HepG2 (cell line): ENCODE results near the gene ZNF625. TPM values are rescaled to one million over a fixed set of nuclear protein-coding genes. Genes with fewer than 3 reads are reported as not detected.
A peak's percentile ranks its signal among the peaks of the same experiment; 100 is the strongest.

ENCODE experiments used
- CAMTA2 ChIP-seq: sonication (generic); formaldehyde crosslinking; IDR thresholded peaks from 2 replicates; pipeline ENCODE4 v1.4.0; 2020; ENCODE audit warnings: mild to moderate bottlenecking, missing genetic modification reagents, borderline replicate concordance
- CENPT ChIP-seq: sonication (generic); formaldehyde crosslinking; IDR thresholded peaks from 2 replicates; pipeline ENCODE4 v1.8.0; 2022; ENCODE audit warnings: low read depth, mild to moderate bottlenecking, moderate library complexity, missing genetic modification reagents
- EZH2 ChIP-seq: conservative IDR thresholded peaks from 2 replicates; pipeline ENCODE4 v1.6.1; 2012; ENCODE audit warnings: mild to moderate bottlenecking, low read depth, low read length, moderate library complexity
- FOSL2 ChIP-seq: sonication (generic); formaldehyde crosslinking; IDR thresholded peaks from 2 replicates; pipeline ENCODE4 v1.4.0; 2020; ENCODE audit warnings: missing genetic modification reagents
- GFI1 ChIP-seq: sonication (generic); formaldehyde crosslinking; IDR thresholded peaks from 2 replicates; pipeline ENCODE4 v1.5.0; 2020; ENCODE audit warnings: missing genetic modification reagents, mild to moderate bottlenecking, borderline replicate concordance
- KDM4B ChIP-seq: sonication (generic); formaldehyde crosslinking; IDR thresholded peaks from 2 replicates; pipeline ENCODE4 v1.4.0; 2020; ENCODE audit warnings: missing genetic modification reagents
- MBNL3 ChIP-seq: fragments of 250-450 bp; sonication (Bioruptor Pico); conservative IDR thresholded peaks from 2 replicates; pipeline ENCODE4 v1.8.0; 2022; ENCODE audit warnings: mild to moderate bottlenecking, inconsistent platforms
- MXD4 ChIP-seq: IDR thresholded peaks from 2 replicates; pipeline ENCODE4 v1.6.1; 2016; ENCODE audit warnings: mild to moderate bottlenecking, missing biosample characterization, missing genetic modification reagents
- NFKB2 ChIP-seq: sonication (generic); formaldehyde crosslinking; IDR thresholded peaks from 2 replicates; pipeline ENCODE4 v1.4.0; 2020; ENCODE audit warnings: missing genetic modification reagents, borderline replicate concordance
- NR2F2 ChIP-seq: IDR thresholded peaks from 2 replicates; pipeline ENCODE4 v1.6.1; 2012; ENCODE audit warnings: low read depth, inconsistent platforms, borderline replicate concordance
- RBM22 ChIP-seq: fragments of 200-400 bp; formaldehyde crosslinking; optimal IDR thresholded peaks from 2 replicates; pipeline ENCODE3; 2017; ENCODE audit warnings: mild to moderate bottlenecking, low read length, moderate library complexity
- RCOR2 ChIP-seq: IDR thresholded peaks from 2 replicates; pipeline ENCODE4 v1.6.1; 2016; ENCODE audit warnings: missing biosample characterization, missing genetic modification reagents
- RFX5 ChIP-seq: IDR thresholded peaks from 2 replicates; pipeline ENCODE4 v1.6.1; 2011; ENCODE audit warnings: low read depth, low read length, improper control_type of control experiment
- TAF15 ChIP-seq: fragments of 200-400 bp; formaldehyde crosslinking; IDR thresholded peaks from one replicate; pipeline ENCODE4 v1.6.1; 2018; ENCODE audit warnings: mild to moderate bottlenecking, low read depth, low read length; ENCODE audit not compliant: poor library complexity, severe bottlenecking
- TARDBP ChIP-seq: sonication (generic); formaldehyde crosslinking; IDR thresholded peaks from 2 replicates; pipeline ENCODE4 v1.8.0; 2022; ENCODE audit warnings: mild to moderate bottlenecking, missing genetic modification reagents
- TCF7L2 ChIP-seq: IDR thresholded peaks from 2 replicates; pipeline ENCODE4 v1.6.1; 2011; ENCODE audit warnings: mild to moderate bottlenecking, low read depth, low read length, moderate library complexity
- TRIM24 ChIP-seq: sonication (generic); formaldehyde crosslinking; IDR thresholded peaks from 2 replicates; pipeline ENCODE4 v1.8.0; 2022; ENCODE audit warnings: mild to moderate bottlenecking, missing genetic modification reagents
- TSC22D2 ChIP-seq: sonication (generic); formaldehyde crosslinking; IDR thresholded peaks from 2 replicates; pipeline ENCODE4 v1.5.1; 2020; ENCODE audit warnings: missing genetic modification reagents, mild to moderate bottlenecking, borderline replicate concordance
- YY1 ChIP-seq: IDR thresholded peaks from 2 replicates; pipeline ENCODE4 v1.6.1; 2011; ENCODE audit warnings: low read length, low read depth, moderate library complexity, mild to moderate bottlenecking; ENCODE audit not compliant: insufficient read depth, insufficient replicate concordance
- ZNF180 ChIP-seq: sonication (generic); formaldehyde crosslinking; IDR thresholded peaks from 2 replicates; pipeline ENCODE4 v1.4.0; 2020; ENCODE audit warnings: low read depth, missing genetic modification reagents, borderline replicate concordance
- ZNF274 ChIP-seq: sonication (generic); formaldehyde crosslinking; IDR thresholded peaks from 2 replicates; pipeline ENCODE4 v1.5.1; 2020; ENCODE audit warnings: mild to moderate bottlenecking, missing genetic modification reagents
- ZNF44 ChIP-seq: sonication (generic); formaldehyde crosslinking; IDR thresholded peaks from 2 replicates; pipeline ENCODE4 v1.5.1; 2020; ENCODE audit warnings: mild to moderate bottlenecking, missing genetic modification reagents
- ZNF530 ChIP-seq: sonication (generic); formaldehyde crosslinking; IDR thresholded peaks from 2 replicates; pipeline ENCODE4 v1.5.0; 2020; ENCODE audit warnings: low read depth, mild to moderate bottlenecking, missing genetic modification reagents
- ZNF569 ChIP-seq: sonication (generic); formaldehyde crosslinking; IDR thresholded peaks from 2 replicates; pipeline ENCODE4 v1.5.0; 2020; ENCODE audit warnings: mild to moderate bottlenecking, missing genetic modification reagents, moderate library complexity, borderline replicate concordance
- ZNF572 ChIP-seq: sonication (generic); formaldehyde crosslinking; IDR thresholded peaks from 2 replicates; pipeline ENCODE4 v1.5.1; 2020; ENCODE audit warnings: mild to moderate bottlenecking, missing genetic modification reagents
- ZNF615 ChIP-seq: sonication (generic); formaldehyde crosslinking; IDR thresholded peaks from 2 replicates; pipeline ENCODE4 v1.5.0; 2020; ENCODE audit warnings: mild to moderate bottlenecking, missing genetic modification reagents, borderline replicate concordance
- polyA plus RNA-seq, 8 experiments: library from polyadenylated mRNA; depleted of rRNA in 3 of 8; stranded (reverse) in 7 of 8; unstranded in 1 of 8; fragments of >200 nt; fragmentation: Illumina TruSeq in 4 of 8; extraction: Trizol in 4 of 8; gene quantifications; 2 replicates each; pipeline versions ENCODE4 v1.2.1 to v1.2.3, GENCODE V29; 2011 to 2016; ENCODE audit warnings: low read depth in 4 of 8, missing spikeins in 1 of 8, mixed read lengths in 1 of 8; ENCODE audit not compliant: insufficient read depth in 1 of 8
- total RNA-seq, 5 experiments: library from RNA; depleted of rRNA; stranded (reverse); fragments of >200 nt; fragmentation: Illumina TruSeq; extraction: Trizol; gene quantifications; 2 replicates each; pipeline ENCODE4 v1.2.3, GENCODE V29; 2016; ENCODE audit warnings: low read depth in 1 of 5
- TF ChIP-seq, protein P1 (sequence below): sonication (generic); formaldehyde crosslinking; IDR thresholded peaks from 2 replicates; pipeline ENCODE4 v1.8.0; 2022; ENCODE audit warnings: mild to moderate bottlenecking, missing genetic modification reagents; ENCODE audit not compliant: insufficient replicate concordance
- TF ChIP-seq, protein P2 (sequence below): sonication (generic); formaldehyde crosslinking; IDR thresholded peaks from 2 replicates; pipeline ENCODE4 v1.5.1; 2020; ENCODE audit warnings: mild to moderate bottlenecking, moderate library complexity, missing genetic modification reagents

ZNF625 gene
- total and polyA plus RNA-seq, 2 of the 13 experiments (the other 11 are each of a cell fraction or from before 2014, with no cell fraction given) = 1.7 to 12.2 TPM

DNA sequence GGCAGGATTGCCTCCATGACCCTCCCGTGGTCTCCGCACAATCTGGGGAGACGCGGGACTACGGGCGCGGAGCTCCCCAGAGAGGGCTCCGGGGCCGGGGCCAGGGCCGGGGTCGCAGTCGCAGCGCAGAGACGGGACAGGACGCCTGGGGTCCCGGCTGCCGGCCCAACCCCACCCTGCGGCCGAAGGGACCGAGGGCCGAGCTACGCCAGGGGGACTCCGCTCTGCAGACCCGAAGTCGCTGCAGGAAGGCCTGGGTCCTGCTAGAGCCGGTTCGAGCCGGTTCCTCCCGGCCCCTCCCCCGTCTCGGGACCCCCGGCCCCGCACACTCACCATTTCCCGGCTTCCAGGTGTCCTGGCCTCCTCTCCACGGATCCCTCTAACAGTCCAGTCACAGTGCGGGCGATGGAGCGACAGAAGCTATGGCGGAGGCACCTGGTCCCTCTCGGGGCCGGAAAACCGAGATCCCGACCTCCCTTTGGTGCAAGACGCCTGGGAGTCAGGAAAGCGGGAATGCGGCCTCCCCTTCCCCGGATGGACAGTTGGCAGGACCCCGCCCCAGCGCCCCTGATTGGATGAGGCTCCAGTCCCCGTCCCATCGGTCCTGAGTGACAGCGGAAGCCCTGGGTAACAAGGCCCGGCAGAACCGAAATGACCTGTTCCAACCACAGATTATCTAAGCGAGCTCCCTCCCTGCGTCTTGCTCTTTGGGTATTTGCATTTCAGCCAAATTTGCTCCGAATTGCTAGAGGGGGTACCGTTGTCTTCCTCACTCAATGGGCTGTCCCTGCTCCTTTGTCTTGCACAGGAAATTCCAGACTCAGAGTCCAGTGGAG is at the start of gene ZNF625 (continued):
- TF ChIP-seq RBM22 = no peak
- TF ChIP-seq CENPT (CRISPR knock-in tag) = no peak; the same call in 1 of the 2 replicates
- no peak for TF ChIP-seq KDM4B (CRISPR knock-in tag)
- peak; percentile 37; the same call in 1 of the 2 replicates for TF ChIP-seq FOSL2 (CRISPR knock-in tag)
- no peak for TF ChIP-seq RFX5
- peak; percentile 32; the same call in 1 of the 2 replicates for TF ChIP-seq MXD4 (CRISPR knock-in tag)
- no peak for TF ChIP-seq TARDBP
- TF ChIP-seq, protein P1, sequence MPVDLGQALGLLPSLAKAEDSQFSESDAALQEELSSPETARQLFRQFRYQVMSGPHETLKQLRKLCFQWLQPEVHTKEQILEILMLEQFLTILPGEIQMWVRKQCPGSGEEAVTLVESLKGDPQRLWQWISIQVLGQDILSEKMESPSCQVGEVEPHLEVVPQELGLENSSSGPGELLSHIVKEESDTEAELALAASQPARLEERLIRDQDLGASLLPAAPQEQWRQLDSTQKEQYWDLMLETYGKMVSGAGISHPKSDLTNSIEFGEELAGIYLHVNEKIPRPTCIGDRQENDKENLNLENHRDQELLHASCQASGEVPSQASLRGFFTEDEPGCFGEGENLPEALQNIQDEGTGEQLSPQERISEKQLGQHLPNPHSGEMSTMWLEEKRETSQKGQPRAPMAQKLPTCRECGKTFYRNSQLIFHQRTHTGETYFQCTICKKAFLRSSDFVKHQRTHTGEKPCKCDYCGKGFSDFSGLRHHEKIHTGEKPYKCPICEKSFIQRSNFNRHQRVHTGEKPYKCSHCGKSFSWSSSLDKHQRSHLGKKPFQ (CRISPR knock-in tag) = no peak
- peak; percentile 45; the same call in 1 of the 2 replicates for TF ChIP-seq CAMTA2 (CRISPR knock-in tag)
- no peak for TF ChIP-seq ZNF572 (CRISPR knock-in tag)
- TF ChIP-seq, protein P2, sequence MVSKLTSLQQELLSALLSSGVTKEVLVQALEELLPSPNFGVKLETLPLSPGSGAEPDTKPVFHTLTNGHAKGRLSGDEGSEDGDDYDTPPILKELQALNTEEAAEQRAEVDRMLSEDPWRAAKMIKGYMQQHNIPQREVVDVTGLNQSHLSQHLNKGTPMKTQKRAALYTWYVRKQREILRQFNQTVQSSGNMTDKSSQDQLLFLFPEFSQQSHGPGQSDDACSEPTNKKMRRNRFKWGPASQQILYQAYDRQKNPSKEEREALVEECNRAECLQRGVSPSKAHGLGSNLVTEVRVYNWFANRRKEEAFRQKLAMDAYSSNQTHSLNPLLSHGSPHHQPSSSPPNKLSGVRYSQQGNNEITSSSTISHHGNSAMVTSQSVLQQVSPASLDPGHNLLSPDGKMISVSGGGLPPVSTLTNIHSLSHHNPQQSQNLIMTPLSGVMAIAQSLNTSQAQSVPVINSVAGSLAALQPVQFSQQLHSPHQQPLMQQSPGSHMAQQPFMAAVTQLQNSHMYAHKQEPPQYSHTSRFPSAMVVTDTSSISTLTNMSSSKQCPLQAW (CRISPR knock-in tag) = peak; percentile 69
- TF ChIP-seq TSC22D2 (CRISPR knock-in tag) = no peak
- peak; percentile 69 for TF ChIP-seq YY1
- TF ChIP-seq RCOR2 (CRISPR knock-in tag) = no peak
- TF ChIP-seq ZNF274 (CRISPR knock-in tag) = peak; percentile 72; the same call in 1 of the 2 replicates
- TF ChIP-seq TRIM24 (CRISPR knock-in tag) = no peak
- TF ChIP-seq ZNF615 (CRISPR knock-in tag) = no peak
- no peak for TF ChIP-seq TCF7L2
- TF ChIP-seq NR2F2 = no peak
- TF ChIP-seq EZH2 = no peak
- no peak for TF ChIP-seq ZNF44 (CRISPR knock-in tag)
- TF ChIP-seq NFKB2 (CRISPR knock-in tag) = peak; percentile 54; the same call in 1 of the 2 replicates
- no peak for TF ChIP-seq MBNL3 (CRISPR knock-in tag)
- no peak for TF ChIP-seq ZNF180 (CRISPR knock-in tag)
- TF ChIP-seq ZNF530 (CRISPR knock-in tag) = no peak
- TF ChIP-seq GFI1 (CRISPR knock-in tag) = no peak
- TF ChIP-seq ZNF569 = no peak
- TF ChIP-seq TAF15 = no peak
